Omental fat pad (tissue), 4 donors: Measurements from ENCODE around the gene AHCYL1. TPM values are rescaled to one million over a fixed set of nuclear protein-coding genes. Genes with fewer than 3 reads are reported as not detected.
A peak's percentile ranks its signal among the peaks of the same experiment; 100 is the strongest.

ENCODE experiments used
- ATAC-seq: fragments of 150-250 bp; one replicate; pipeline ENCODE4 v1.9.1; 2016; ENCODE audit warnings: mild to moderate bottlenecking, moderate library complexity; ENCODE audit not compliant: low FRiP score
- DNase-seq: peaks from one replicate; pipeline ENCODE4 v3.0.0-alpha.2; 2019; ENCODE audit warnings: low spot score
- total RNA-seq, 4 donors: library from RNA; depleted of rRNA; stranded (reverse); fragments of >200 nt; gene quantifications; one replicate each; pipeline ENCODE4 v1.1.0, GENCODE V29; 2016
- TF ChIP-seq, protein P1 (sequence below), 3 donors: fragments of 450-650 bp; IDR thresholded peaks; one replicate each; pipeline ENCODE4 v1.5.1; 2016 to 2017; ENCODE audit warnings: antibody characterized with exemption in 3 of 3, mild to moderate bottlenecking in 3 of 3, moderate library complexity in 2 of 3

AHCYL1 gene
- total RNA-seq, 4 donors from 2014 or later = 76.0 to 107 (median 95.8) TPM

DNA sequence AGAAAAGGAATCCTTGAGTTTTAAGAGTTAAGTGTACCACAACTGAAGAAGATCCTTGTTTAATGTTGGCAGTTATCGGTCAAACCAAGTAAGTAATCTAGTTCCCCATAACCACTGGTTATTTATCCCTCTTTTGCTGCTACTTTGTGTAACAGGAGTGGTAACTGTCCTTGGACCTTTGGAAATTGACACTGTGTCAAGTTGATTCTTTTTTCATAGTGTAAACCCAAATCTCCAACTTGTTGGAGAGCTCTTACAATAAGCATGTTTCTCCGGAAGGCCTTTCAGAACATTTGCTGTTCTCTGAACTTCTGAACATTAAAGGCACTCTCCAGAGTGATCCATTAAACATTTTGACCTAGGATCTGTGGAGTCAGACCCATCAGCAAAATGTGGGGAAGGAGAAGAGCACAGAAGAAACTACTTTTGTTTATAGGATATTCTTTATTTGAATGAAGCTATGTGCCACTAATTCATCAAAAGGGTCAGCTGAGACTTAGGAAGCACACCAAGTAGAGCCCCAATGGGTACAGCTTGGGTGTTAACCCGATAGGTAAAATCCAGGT lies 3.9 kb downstream of the AHCYL1 start:
- DNase-seq = no peak

DNA sequence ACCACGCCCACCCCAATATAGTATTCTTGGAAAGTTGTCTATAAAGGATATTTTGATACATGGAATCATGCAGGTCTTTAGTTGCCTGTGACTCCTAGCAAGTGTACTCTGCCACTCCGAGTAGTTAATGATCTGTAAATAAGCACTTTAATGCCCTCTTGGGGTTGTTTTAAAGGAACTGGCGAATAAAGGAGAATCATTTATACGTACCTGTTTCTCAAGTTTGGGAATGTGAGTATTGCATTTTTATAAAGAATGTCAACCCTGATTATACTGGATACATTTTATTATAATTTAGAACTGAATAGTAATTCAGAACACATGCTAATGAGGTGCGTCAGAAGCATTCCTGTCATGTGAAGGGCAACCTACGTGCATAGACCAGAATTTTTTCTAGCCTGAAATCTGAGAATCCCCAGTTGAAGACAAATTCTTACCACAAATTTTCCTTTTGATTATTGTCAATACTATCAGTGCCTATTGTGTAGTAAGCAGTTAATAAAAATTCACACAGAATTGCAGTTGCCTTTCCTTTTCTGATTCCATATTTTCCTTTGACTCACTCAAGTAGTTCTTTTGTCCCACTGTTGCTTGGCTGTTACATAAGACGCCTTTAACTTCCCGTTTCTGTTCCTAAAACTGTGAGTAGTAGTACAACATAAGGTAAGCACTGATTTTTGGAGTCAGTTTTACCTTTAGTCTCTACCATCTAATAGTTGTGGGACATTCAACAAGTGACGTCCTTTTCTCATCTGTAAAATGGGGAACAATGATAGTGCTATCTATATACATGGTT lies 5.1 kb downstream of the AHCYL1 start:
- DNase-seq (no peak), ATAC-seq (no peak)
- TF ChIP-seq, protein P1, sequence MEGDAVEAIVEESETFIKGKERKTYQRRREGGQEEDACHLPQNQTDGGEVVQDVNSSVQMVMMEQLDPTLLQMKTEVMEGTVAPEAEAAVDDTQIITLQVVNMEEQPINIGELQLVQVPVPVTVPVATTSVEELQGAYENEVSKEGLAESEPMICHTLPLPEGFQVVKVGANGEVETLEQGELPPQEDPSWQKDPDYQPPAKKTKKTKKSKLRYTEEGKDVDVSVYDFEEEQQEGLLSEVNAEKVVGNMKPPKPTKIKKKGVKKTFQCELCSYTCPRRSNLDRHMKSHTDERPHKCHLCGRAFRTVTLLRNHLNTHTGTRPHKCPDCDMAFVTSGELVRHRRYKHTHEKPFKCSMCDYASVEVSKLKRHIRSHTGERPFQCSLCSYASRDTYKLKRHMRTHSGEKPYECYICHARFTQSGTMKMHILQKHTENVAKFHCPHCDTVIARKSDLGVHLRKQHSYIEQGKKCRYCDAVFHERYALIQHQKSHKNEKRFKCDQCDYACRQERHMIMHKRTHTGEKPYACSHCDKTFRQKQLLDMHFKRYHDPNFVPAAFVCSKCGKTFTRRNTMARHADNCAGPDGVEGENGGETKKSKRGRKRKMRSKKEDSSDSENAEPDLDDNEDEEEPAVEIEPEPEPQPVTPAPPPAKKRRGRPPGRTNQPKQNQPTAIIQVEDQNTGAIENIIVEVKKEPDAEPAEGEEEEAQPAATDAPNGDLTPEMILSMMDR (IDR thresholded peaks at IDR 0.05) = no peak

More for the DNA sequence above, 3.9 kb downstream of the AHCYL1 start:
- no peak for ATAC-seq
- TF ChIP-seq, protein P1 (IDR thresholded peaks at IDR 0.05) = no peak

DNA sequence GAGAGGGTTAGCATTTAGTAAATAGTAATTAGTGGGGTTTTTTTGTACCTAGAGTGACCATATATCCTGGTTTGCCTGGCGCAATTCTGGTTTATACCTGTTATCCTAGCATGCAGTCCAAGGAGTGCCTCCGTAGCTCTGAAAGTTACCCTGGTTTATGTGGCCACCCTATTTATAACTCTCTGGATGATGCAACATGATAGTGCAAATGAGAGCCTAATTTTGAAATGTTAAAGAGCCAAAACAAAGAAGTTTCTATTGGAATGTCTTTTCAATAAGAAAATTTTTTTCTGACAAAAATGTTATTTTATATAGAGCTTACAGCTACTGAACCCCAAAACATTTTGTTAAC lies 5.7 kb downstream of the AHCYL1 start:
- ATAC-seq (no peak), DNase-seq (no peak)
- TF ChIP-seq, protein P1 (IDR thresholded peaks at IDR 0.05) = no peak

DNA sequence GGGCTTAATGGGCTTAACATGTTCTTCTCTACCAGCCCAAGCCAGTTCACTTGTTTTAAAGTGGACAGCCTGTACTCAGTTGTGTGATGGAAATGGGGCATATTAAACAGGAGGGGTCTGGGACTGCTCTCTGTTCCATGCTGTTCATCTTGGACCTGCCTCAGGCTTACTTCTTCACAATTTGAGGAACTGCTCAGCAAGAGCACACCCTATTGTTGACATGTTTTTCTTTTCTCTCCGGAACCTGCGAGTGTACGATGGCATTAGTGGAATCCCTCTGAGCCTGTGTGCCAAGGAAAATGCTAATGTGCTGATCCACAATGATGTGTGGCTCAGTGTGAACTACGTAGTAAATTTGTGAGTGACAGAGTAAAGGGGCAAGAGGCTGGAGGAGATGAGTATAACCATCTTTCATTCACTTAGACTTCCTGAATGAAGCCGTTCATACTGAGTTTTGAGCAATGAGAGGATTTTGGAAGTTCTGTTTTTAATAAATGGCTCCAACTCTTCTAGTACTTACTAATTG lies 6.9 kb downstream of the AHCYL1 start:
- ATAC-seq (no peak), DNase-seq (no peak)
- TF ChIP-seq, protein P1 (IDR thresholded peaks at IDR 0.05) = no peak

DNA sequence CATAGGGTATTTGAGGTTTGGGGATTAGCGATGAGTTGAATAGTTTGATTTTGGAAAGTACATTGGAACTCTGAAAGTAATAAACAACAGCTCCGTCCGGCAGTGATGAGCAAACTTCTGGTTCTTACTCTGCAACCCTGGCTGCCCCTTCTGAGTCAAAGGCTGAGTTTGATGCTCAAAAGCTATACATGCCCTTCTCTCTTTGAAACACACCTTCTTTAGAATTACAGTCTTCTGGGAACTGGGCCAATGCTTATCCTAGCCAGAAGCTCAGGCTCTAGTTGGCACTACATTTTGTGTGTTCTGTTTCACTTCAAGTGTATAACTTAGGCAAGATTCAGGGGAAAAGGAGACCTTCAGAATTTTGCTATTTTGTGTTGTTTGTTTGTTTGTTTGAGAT lies 9.3 kb downstream of the AHCYL1 start:
- ATAC-seq = peak; percentile 62
- TF ChIP-seq, protein P1 (IDR thresholded peaks at IDR 0.05) = no peak

DNA sequence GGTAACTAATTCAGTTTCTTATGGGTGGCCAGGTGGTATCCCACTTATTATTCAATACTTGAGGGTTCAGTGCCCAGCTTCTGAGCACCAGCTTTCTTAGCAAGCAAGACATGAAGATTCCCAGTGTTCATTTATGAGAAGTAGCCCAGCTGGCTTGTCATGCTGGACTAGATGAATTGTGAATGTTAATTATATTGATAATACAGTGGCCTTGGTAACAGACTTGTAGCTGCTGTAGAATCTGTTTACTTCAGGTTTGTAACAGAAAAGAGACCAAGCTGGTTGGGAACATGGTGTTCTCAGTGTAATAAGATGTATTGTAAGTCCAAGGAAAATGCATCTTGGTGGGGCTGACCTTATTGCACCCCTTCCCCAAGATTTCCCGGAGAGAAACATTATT lies 10.1 kb downstream of the AHCYL1 start:
- ATAC-seq (no peak), DNase-seq (no peak)
- TF ChIP-seq, protein P1 (IDR thresholded peaks at IDR 0.05) = no peak

More for the DNA sequence above, 9.3 kb downstream of the AHCYL1 start:
- no peak for DNase-seq
